K562 (cell line): Measurements from ENCODE around the gene KDELR3. TPM values are rescaled to one million over a fixed set of nuclear protein-coding genes. Genes with fewer than 3 reads are reported as not detected.

Experiments used
- ID3 ChIP-seq, 2 experiments: fragments of 250-450 bp in 1 of 2; fragments of 450-650 bp in 1 of 2; sonication (Bioruptor Pico) in 1 of 2; IDR thresholded peaks; 2 replicates each; pipeline versions ENCODE4 v1.6.1 to v1.8.0; 2016 to 2021; ENCODE audit warnings: mild to moderate bottlenecking in 2 of 2, moderate library complexity in 2 of 2, missing compliant biosample characterization in 1 of 2, missing genetic modification characterization in 1 of 2
- MAFK ChIP-seq: IDR thresholded peaks from 2 replicates; pipeline ENCODE4 v1.6.1; 2011; ENCODE audit warnings: low read length, improper control_type of control experiment
- ZNF583 ChIP-seq: fragments of 250-450 bp; sonication (Bioruptor Pico); IDR thresholded peaks from 2 replicates; pipeline ENCODE4 v1.4.0; 2020
- polyA plus RNA-seq, 8 experiments: library from polyadenylated mRNA; depleted of rRNA in 4 of 8; stranded (reverse) in 5 of 8; unstranded in 3 of 8; fragments of >200 nt; fragmentation: Nextera tagmentation in 2 of 8; fragmentation: Illumina TruSeq in 1 of 8; extraction: Ambion mirVana in 2 of 8; extraction: Trizol in 1 of 8; gene quantifications; 2 replicates each; pipeline versions ENCODE4 v1.2.1 to v1.2.3, GENCODE V29; 2011 to 2014; ENCODE audit warnings: inconsistent platforms in 1 of 8, missing spikeins in 1 of 8
- total RNA-seq, 7 experiments: library from RNA; depleted of rRNA in 6 of 7; stranded (reverse); fragments of >200 nt in 6 of 7; fragmentation: Illumina TruSeq in 2 of 7; extraction: Trizol in 2 of 7; gene quantifications; 2 replicates each; pipeline versions ENCODE4 v1.2.1 to v1.2.3, GENCODE V29; 2011 to 2021; ENCODE audit warnings: low replicate concordance in 1 of 7
- TF ChIP-seq, protein P1 (sequence below): fragments of 450-650 bp; IDR thresholded peaks from 2 replicates; pipeline ENCODE4 v1.6.1; 2016; ENCODE audit warnings: low read depth

The KDELR3 gene
- total and polyA plus RNA-seq, 9 of the 15 experiments (the other 6 are each of a cell fraction or from before 2014, with no cell fraction given) = 7.1 to 44.8 (median 9.6) TPM

- TF ChIP-seq, protein P1, sequence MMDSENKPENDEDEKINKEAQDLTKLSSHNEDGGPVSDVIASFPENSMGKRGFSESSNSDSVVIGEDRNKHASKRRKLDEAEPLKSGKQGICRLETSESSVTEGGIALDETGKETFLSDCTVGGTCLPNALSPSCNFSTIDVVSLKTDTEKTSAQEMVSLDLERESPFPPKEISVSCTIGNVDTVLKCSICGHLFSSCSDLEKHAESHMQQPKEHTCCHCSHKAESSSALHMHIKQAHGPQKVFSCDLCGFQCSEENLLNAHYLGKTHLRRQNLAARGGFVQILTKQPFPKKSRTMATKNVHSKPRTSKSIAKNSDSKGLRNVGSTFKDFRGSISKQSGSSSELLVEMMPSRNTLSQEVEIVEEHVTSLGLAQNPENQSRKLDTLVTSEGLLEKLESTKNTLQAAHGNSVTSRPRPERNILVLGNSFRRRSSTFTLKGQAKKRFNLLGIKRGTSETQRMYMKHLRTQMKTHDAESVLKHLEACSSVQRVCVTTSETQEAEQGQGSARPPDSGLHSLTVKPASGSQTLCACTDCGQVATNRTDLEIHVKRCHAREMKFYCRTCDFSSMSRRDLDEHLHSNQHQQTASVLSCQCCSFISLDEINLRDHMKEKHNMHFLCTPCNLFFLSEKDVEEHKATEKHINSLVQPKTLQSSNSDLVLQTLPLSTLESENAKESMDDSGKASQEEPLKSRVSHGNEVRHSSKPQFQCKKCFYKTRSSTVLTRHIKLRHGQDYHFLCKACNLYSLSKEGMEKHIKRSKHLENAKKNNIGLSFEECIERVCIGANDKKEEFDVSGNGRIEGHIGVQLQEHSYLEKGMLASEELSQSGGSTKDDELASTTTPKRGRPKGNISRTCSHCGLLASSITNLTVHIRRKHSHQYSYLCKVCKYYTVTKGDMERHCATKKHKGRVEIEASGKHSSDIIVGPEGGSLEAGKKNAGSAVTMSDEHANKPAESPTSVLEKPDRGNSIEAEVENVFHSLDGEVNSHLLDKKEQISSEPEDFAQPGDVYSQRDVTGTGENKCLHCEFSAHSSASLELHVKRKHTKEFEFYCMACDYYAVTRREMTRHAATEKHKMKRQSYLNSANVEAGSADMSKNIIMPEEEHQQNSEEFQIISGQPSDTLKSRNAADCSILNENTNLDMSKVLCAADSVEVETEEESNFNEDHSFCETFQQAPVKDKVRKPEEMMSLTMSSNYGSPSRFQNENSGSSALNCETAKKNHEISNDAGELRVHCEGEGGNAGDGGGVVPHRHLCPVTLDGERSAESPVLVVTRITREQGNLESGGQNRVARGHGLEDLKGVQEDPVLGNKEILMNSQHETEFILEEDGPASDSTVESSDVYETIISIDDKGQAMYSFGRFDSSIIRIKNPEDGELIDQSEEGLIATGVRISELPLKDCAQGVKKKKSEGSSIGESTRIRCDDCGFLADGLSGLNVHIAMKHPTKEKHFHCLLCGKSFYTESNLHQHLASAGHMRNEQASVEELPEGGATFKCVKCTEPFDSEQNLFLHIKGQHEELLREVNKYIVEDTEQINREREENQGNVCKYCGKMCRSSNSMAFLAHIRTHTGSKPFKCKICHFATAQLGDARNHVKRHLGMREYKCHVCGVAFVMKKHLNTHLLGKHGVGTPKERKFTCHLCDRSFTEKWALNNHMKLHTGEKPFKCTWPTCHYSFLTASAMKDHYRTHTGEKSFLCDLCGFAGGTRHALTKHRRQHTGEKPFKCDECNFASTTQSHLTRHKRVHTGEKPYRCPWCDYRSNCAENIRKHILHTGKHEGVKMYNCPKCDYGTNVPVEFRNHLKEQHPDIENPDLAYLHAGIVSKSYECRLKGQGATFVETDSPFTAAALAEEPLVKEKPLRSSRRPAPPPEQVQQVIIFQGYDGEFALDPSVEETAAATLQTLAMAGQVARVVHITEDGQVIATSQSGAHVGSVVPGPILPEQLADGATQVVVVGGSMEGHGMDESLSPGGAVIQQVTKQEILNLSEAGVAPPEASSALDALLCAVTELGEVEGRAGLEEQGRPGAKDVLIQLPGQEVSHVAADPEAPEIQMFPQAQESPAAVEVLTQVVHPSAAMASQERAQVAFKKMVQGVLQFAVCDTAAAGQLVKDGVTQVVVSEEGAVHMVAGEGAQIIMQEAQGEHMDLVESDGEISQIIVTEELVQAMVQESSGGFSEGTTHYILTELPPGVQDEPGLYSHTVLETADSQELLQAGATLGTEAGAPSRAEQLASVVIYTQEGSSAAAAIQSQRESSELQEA = no peak
- TF ChIP-seq ID3 (CRISPR knock-in tag; IDR thresholded peaks at IDR 0.05) (no peak), ID3 (tag; IDR thresholded peaks at IDR 0.05) (peak; percentile 84; the same call in 1 of the 2 replicates), ZNF583 (CRISPR knock-in tag) (peak; percentile 76; the same call in 1 of the 2 replicates), MAFK (no peak; the same call in 1 of the 2 replicates)
Observed at GRCh38 chr22:38506118-38506962, 38.4 kb downstream of the KDELR3 start, which contains the start of gene DDX17 (continued).
